SK-N-MC (cell line): Measurements from ENCODE around the gene KLHDC10.

ENCODE experiments used
- EZH2 ChIP-seq: fragments of 200-600 bp; sonication (generic); IDR thresholded peaks from one replicate; pipeline ENCODE4 v1.6.1; 2017; ENCODE audit warnings: antibody characterized with exemption
- POLR2AphosphoS5 ChIP-seq: IDR thresholded peaks from 2 replicates; pipeline ENCODE4 v1.6.1; 2012; ENCODE audit warnings: mild to moderate bottlenecking, low read depth, low read length, borderline replicate concordance

GRCh38 chr7:130095812-130096211 lies 25.5 kb downstream of the KLHDC10 start:
- no peak for TF ChIP-seq EZH2
- no peak for TF ChIP-seq POLR2AphosphoS5
